Loucy (cell line): ENCODE measurements around the gene PCDHA13.

ENCODE experiments used
- H2AFZ ChIP-seq: fragments of 200-600 bp; sonication (generic); 2 replicates; pipeline ENCODE4 v1.6.0; 2016; ENCODE audit warnings: antibody characterized with exemption, mild to moderate bottlenecking, low read length, moderate library complexity
- H3F3A ChIP-seq: fragments of 200-600 bp; 2 replicates; pipeline ENCODE4 v1.6.0; 2016; ENCODE audit warnings: antibody characterized with exemption, low read depth, mild to moderate bottlenecking
- H3K27me3 ChIP-seq: fragments of 200-600 bp; sonication (generic); 2 replicates; pipeline ENCODE4 v1.6.1; 2014; ENCODE audit warnings: low read length, mild to moderate bottlenecking; ENCODE audit not compliant: insufficient read depth, poor library complexity, severe bottlenecking
- H3K36me3 ChIP-seq: fragments of 200-600 bp; sonication (generic); 2 replicates; pipeline ENCODE4 v1.6.1; 2016; ENCODE audit warnings: low read length; ENCODE audit not compliant: insufficient read depth
- H3K4me1 ChIP-seq: fragments of 200-600 bp; sonication (generic); 2 replicates; pipeline ENCODE4 v1.5.1; 2014; ENCODE audit warnings: low read length, mild to moderate bottlenecking; ENCODE audit not compliant: insufficient read depth, poor library complexity, severe bottlenecking
- H3K4me2 ChIP-seq: fragments of 200-600 bp; sonication (generic); 2 replicates; pipeline ENCODE4 v1.6.0; 2014; ENCODE audit warnings: antibody characterized with exemption, low read length, low read depth, mild to moderate bottlenecking; ENCODE audit not compliant: poor library complexity, severe bottlenecking
- H3K4me3 ChIP-seq: fragments of 200-600 bp; sonication (generic); 2 replicates; pipeline ENCODE4 v1.5.1; 2014; ENCODE audit warnings: low read length, mild to moderate bottlenecking, mixed read lengths; ENCODE audit not compliant: poor library complexity, severe bottlenecking
- H3K79me2 ChIP-seq: fragments of 200-600 bp; sonication (generic); 2 replicates; pipeline ENCODE4 v1.6.1; 2014; ENCODE audit warnings: low read length; ENCODE audit not compliant: insufficient read depth
- H3K9ac ChIP-seq: fragments of 200-600 bp; sonication (generic); 2 replicates; pipeline ENCODE4 v1.6.0; 2014; ENCODE audit warnings: mild to moderate bottlenecking, low read depth, low read length, moderate library complexity; ENCODE audit not compliant: poor library complexity, severe bottlenecking
- H3K9me2 ChIP-seq: fragments of 200-600 bp; sonication (generic); replicated peaks from 2 replicates; pipeline ENCODE4 v1.6.1; 2016; ENCODE audit warnings: low read depth, low read length, mixed read lengths
- H3K9me3 ChIP-seq: fragments of 200-600 bp; sonication (generic); 2 replicates; pipeline ENCODE4 v1.6.1; 2014; ENCODE audit warnings: mild to moderate bottlenecking, antibody characterized with exemption, low read length, low read depth; ENCODE audit not compliant: insufficient read depth
- H4K20me1 ChIP-seq: fragments of 200-600 bp; sonication (generic); 2 replicates; pipeline ENCODE4 v1.6.0; 2014; ENCODE audit warnings: antibody characterized with exemption, low read length, mild to moderate bottlenecking; ENCODE audit not compliant: insufficient read depth, poor library complexity, severe bottlenecking
- EZH2phosphoT487 ChIP-seq: fragments of 200-600 bp; IDR thresholded peaks from 2 replicates; pipeline ENCODE4 v1.6.1; 2018; ENCODE audit warnings: antibody characterized with exemption, mild to moderate bottlenecking, moderate library complexity, borderline replicate concordance
- TF ChIP-seq, protein P1 (sequence below): fragments of 200-600 bp; sonication (generic); conservative IDR thresholded peaks from 2 replicates; pipeline ENCODE4 v1.5.1; 2014; ENCODE audit warnings: mild to moderate bottlenecking, antibody characterized with exemption, low read length

Gene PCDHA13

DNA sequence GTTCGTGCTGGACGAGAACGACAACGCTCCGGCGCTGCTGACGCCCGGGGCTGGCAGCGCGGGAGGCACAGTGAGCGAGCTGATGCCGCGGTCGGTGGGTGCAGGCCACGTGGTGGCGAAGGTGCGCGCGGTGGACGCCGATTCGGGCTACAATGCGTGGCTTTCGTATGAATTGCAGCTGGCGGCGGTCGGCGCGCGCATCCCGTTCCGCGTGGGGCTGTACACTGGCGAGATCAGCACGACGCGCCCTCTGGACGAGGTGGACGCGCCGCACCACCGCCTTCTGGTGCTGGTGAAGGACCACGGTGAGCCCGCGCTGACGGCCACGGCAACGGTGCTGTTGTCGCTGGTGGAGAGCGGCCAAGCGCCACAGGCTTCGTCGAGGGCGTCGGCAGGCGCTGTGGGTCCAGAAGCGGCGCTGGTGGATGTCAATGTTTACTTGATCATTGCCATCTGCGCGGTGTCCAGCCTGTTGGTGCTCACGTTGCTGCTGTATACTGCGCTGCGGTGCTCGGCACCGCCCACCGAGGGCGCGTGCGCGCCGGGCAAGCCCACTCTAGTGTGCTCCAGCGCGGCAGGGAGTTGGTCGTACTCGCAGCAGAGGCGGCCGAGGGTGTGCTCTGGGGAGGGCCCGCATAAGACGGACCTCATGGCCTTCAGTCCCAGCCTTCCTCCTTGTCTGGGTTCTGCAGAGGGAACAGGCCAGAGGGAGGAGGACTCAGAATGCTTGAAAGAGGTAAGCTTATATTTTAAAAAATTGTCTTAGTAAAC, 2.2 kb downstream of the PCDHA13 start:
- Histone ChIP-seq H3K9ac (no peak overlapping the region), H3K9me2 (no peaks in the 10 kb centered on the region), H3K4me1 (no peaks in the 10 kb centered on the region), H3K79me2 (no peaks in the 10 kb centered on the region), H3K4me3 (no peak overlapping the region), H3K4me2 (no peak overlapping the region), H3K36me3 (no peaks in the 10 kb centered on the region), H3K9me3 (no peaks in the 10 kb centered on the region), H4K20me1 (no peaks in the 10 kb centered on the region), H3K27me3 (no peaks in the 10 kb centered on the region), H2AFZ (no peak overlapping the region), H3F3A (no peaks in the 10 kb centered on the region)
- TF ChIP-seq, protein P1, sequence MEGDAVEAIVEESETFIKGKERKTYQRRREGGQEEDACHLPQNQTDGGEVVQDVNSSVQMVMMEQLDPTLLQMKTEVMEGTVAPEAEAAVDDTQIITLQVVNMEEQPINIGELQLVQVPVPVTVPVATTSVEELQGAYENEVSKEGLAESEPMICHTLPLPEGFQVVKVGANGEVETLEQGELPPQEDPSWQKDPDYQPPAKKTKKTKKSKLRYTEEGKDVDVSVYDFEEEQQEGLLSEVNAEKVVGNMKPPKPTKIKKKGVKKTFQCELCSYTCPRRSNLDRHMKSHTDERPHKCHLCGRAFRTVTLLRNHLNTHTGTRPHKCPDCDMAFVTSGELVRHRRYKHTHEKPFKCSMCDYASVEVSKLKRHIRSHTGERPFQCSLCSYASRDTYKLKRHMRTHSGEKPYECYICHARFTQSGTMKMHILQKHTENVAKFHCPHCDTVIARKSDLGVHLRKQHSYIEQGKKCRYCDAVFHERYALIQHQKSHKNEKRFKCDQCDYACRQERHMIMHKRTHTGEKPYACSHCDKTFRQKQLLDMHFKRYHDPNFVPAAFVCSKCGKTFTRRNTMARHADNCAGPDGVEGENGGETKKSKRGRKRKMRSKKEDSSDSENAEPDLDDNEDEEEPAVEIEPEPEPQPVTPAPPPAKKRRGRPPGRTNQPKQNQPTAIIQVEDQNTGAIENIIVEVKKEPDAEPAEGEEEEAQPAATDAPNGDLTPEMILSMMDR = no peak
- TF ChIP-seq EZH2phosphoT487 = no peak

DNA sequence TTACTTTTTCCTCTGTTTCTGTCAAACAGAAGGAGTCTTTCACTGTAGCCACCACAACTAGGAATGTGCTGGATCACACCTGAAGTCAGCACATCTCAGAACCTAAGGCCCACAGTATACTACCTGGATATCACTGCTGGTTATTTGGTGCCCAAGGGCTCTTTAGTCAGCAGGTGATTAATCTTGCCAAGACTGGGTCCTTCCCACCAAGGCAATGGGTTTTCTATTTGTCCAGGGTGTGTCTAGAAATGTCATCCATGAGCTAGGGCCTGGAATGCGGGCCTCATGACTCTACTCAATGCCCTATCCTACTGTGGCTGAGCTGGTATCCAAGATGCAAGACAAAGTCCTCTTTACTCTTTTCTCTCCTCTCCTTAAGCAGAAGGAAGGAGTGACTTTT, 34.4 kb downstream of the PCDHA13 start:
- no peak overlapping the region for H3K9ac ChIP-seq
- no peak overlapping the region for H3K4me3 ChIP-seq
- no peak for TF ChIP-seq EZH2phosphoT487
- TF ChIP-seq, protein P1 = no peak
- H3K27me3 ChIP-seq = no peaks in the 10 kb centered on the region
- H3F3A ChIP-seq = no peaks in the 10 kb centered on the region
- no peaks in the 10 kb centered on the region for H3K4me1 ChIP-seq
- H3K79me2 ChIP-seq = no peaks in the 10 kb centered on the region
- H4K20me1 ChIP-seq = no peaks in the 10 kb centered on the region
- H3K9me3 ChIP-seq = no peaks in the 10 kb centered on the region
- no peaks in the 10 kb centered on the region for H3K9me2 ChIP-seq
- H3K4me2 ChIP-seq = no peak overlapping the region
- H2AFZ ChIP-seq = no peak overlapping the region
- H3K36me3 ChIP-seq = no peaks in the 10 kb centered on the region

DNA sequence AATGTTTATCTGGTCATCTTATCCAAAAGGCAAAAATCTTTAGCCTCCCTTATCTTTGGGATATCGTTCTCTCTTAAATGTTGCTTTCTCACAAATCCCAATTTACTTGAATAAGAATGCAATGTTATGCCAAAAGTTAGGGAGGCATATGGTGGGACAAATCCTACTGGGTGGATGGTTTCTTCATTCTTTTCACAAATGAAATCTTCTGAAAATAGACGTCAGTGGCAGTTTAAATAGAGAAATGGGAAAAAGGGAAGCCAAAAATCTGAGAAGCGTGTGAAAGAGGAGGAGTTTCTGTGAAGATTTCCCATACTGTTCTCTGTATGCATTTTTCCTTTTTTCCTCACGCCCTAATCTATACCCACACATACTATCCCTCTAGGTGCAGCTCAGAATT, 41.7 kb downstream of the PCDHA13 start:
- Histone ChIP-seq H3K9ac (no peak overlapping the region), H3K36me3 (no peaks in the 10 kb centered on the region), H3K9me3 (no peaks in the 10 kb centered on the region), H3K9me2 (no peaks in the 10 kb centered on the region), H3K4me3 (no peak overlapping the region), H3F3A (no peaks in the 10 kb centered on the region), H4K20me1 (no peaks in the 10 kb centered on the region), H3K79me2 (no peaks in the 10 kb centered on the region), H3K27me3 (no peaks in the 10 kb centered on the region), H2AFZ (no peak overlapping the region), H3K4me2 (no peak overlapping the region), H3K4me1 (no peaks in the 10 kb centered on the region)
- TF ChIP-seq EZH2phosphoT487 = no peak
- TF ChIP-seq, protein P1 = no peak
